Measurements from ENCODE around the gene RCSD1. TPM values are rescaled to one million over a fixed set of nuclear protein-coding genes. Genes with fewer than 3 reads are reported as not detected.

Gene RCSD1
- total RNA-seq, 2 donors from 2014 or later: 2.8 to 13.8 TPM

DNA sequence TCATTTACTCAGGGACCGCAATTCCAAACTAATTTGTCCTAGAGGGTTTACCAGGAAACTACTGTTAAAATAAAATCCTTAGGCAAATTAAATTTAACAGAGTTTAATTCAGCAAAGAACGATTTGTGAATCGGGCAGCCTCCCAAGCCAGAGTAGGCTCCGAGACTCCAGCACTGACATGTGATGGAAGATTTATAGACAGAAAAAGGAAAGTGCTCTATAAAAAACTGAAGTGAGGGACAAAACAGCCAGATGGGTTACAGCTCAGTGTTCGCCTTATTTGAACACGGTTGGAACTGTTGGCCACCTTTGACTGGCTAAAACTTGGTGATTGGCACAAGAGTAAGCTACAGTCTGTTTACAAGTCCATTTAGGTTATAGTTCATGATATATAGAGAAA, 35.2 kb upstream of the RCSD1 start:
- H3K9me3 ChIP-seq: no peaks in the 10 kb centered on the region
- DNase-seq (ENCODE audit: low spot score): no peak
- no peaks in the 10 kb centered on the region for H3K4me1 ChIP-seq (replicated peaks)
- H3K36me3 ChIP-seq: no peaks in the 10 kb centered on the region
- H3K27me3 ChIP-seq (replicated peaks; ENCODE audit: insufficient read depth): no peaks in the 10 kb centered on the region
- H3K27ac ChIP-seq: no peak overlapping the region
- intact Hi-C loops (cut with DNase I): no loop called here
- WGBS: 5% methylated on average over 6 of the region's 6 CpGs
- TF ChIP-seq POLR2AphosphoS5 (IDR thresholded peaks at IDR 0.05): no peak
- no peak overlapping the region for H3K4me3 ChIP-seq

- no peak for DNase-seq (ENCODE audit: low spot score)
Observed at GRCh38 chr1:167599957-167600581, 30.0 kb upstream of the RCSD1 start.

GRCh38 chr1:167601442-167602383, 28.3 kb upstream of the RCSD1 start:
- intact Hi-C loops (cut with DNase I): loop anchor here (2.0 kb wide), 1 partner anchor 87 kb away; no protein-coding TSS in a partner anchor
- TF ChIP-seq POLR2AphosphoS5 (IDR thresholded peaks at IDR 0.05) (no peak), POLR2A (IDR thresholded peaks at IDR 0.05) (no peak)
- TF ChIP-seq, protein P1, sequence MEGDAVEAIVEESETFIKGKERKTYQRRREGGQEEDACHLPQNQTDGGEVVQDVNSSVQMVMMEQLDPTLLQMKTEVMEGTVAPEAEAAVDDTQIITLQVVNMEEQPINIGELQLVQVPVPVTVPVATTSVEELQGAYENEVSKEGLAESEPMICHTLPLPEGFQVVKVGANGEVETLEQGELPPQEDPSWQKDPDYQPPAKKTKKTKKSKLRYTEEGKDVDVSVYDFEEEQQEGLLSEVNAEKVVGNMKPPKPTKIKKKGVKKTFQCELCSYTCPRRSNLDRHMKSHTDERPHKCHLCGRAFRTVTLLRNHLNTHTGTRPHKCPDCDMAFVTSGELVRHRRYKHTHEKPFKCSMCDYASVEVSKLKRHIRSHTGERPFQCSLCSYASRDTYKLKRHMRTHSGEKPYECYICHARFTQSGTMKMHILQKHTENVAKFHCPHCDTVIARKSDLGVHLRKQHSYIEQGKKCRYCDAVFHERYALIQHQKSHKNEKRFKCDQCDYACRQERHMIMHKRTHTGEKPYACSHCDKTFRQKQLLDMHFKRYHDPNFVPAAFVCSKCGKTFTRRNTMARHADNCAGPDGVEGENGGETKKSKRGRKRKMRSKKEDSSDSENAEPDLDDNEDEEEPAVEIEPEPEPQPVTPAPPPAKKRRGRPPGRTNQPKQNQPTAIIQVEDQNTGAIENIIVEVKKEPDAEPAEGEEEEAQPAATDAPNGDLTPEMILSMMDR (IDR thresholded peaks at IDR 0.05): no peak
- H3K27ac ChIP-seq: no peak overlapping the region
- 63% methylated on average over 8 of the region's 8 CpGs for WGBS
- H3K4me3 ChIP-seq: no peak overlapping the region
- no peaks in the 10 kb centered on the region for H3K9me3 ChIP-seq
- no peaks in the 10 kb centered on the region for H3K36me3 ChIP-seq
- H3K27me3 ChIP-seq (replicated peaks; ENCODE audit: insufficient read depth): no peaks in the 10 kb centered on the region
- no peaks in the 10 kb centered on the region for H3K4me1 ChIP-seq (replicated peaks)
- DNase-seq (ENCODE audit: low spot score): no peak

More at GRCh38 chr1:167599957-167600581, 30.0 kb upstream of the RCSD1 start:
- H3K4me3 ChIP-seq: no peak overlapping the region
- H3K9me3 ChIP-seq: no peaks in the 10 kb centered on the region
- no peaks in the 10 kb centered on the region for H3K27me3 ChIP-seq (replicated peaks; ENCODE audit: insufficient read depth)
- intact Hi-C loops (cut with DNase I): no loop called here
- no peak for TF ChIP-seq POLR2A (IDR thresholded peaks at IDR 0.05)
- peak; percentile 10 for TF ChIP-seq POLR2AphosphoS5 (IDR thresholded peaks at IDR 0.05)
- TF ChIP-seq, protein P1 (IDR thresholded peaks at IDR 0.05): peak in 3 of 4 experiments; percentile 35 to 64 (median 54)
- no peaks in the 10 kb centered on the region for H3K4me1 ChIP-seq (replicated peaks)
- H3K36me3 ChIP-seq: no peaks in the 10 kb centered on the region
- no peak overlapping the region for H3K27ac ChIP-seq
- 24% methylated on average over 5 of the region's 5 CpGs for WGBS

GRCh38 chr1:167602840-167603239, 27.2 kb upstream of the RCSD1 start:
- H3K36me3 ChIP-seq: no peaks in the 10 kb centered on the region
- H3K4me3 ChIP-seq: no peak overlapping the region
- no peaks in the 10 kb centered on the region for H3K27me3 ChIP-seq (replicated peaks; ENCODE audit: insufficient read depth)
- intact Hi-C loops (cut with DNase I): loop anchor here (2.0 kb wide), 1 partner anchor 86 kb away; no protein-coding TSS in a partner anchor
- no peak for DNase-seq (ENCODE audit: low spot score)
- H3K27ac ChIP-seq: no peak overlapping the region
- no peaks in the 10 kb centered on the region for H3K4me1 ChIP-seq (replicated peaks)
- WGBS: 88% methylated on average over 8 of the region's 8 CpGs
- TF ChIP-seq, protein P1 (IDR thresholded peaks at IDR 0.05): no peak
- no peak for TF ChIP-seq POLR2A (IDR thresholded peaks at IDR 0.05)
- no peak for TF ChIP-seq POLR2AphosphoS5 (IDR thresholded peaks at IDR 0.05)
- H3K9me3 ChIP-seq: no peaks in the 10 kb centered on the region

DNA sequence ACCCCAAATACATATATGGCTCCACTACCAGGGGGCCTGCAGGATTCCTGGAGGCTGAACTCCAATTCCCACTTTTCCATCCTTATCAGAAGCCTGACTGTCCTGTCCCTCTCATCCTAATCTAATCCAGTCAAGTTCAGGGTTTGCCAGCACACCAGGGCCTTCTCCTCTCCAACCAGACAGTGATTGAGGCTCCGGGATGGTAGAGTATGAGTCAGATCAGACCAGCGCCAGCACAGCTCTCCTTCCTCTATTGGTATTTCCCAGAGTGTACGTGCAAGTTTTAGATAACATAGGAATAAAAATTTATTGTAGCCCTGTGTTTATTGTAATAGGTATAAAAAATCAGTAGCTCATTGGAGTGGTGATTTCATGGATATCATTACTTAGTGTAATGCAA, 24.5 kb upstream of the RCSD1 start:
- TF ChIP-seq, protein P1 (IDR thresholded peaks at IDR 0.05): no peak
- TF ChIP-seq POLR2AphosphoS5 (IDR thresholded peaks at IDR 0.05): no peak
- TF ChIP-seq POLR2A (IDR thresholded peaks at IDR 0.05): no peak
- Histone ChIP-seq H3K4me1 (replicated peaks) (no peaks in the 10 kb centered on the region), H3K36me3 (no peaks in the 10 kb centered on the region), H3K27me3 (replicated peaks; ENCODE audit: insufficient read depth) (no peaks in the 10 kb centered on the region), H3K27ac (no peak overlapping the region), H3K9me3 (no peaks in the 10 kb centered on the region), H3K4me3 (no peak overlapping the region)
- DNase-seq (ENCODE audit: low spot score): no peak
- intact Hi-C loops (cut with DNase I): no loop called here
- 89% methylated on average over 3 of the region's 3 CpGs for WGBS

Data from prostate gland (tissue), 2 donors.